ENCODE measurements around the gene BLMH.

The BLMH gene

GRCh38 chr17:30302241-30302640, 10.5 kb upstream of the BLMH start:
- no peak for DNase-seq

GRCh38 chr17:30300818-30301217, 9.1 kb upstream of the BLMH start:
- no peak for DNase-seq

- no peak for DNase-seq
Measured at GRCh38 chr17:30299000-30299399, 7.3 kb upstream of the BLMH start.

GRCh38 chr17:30297715-30298114, 6.0 kb upstream of the BLMH start:
- DNase-seq = no peak

- no peak for DNase-seq
Measured at GRCh38 chr17:30296499-30297080, 4.8 kb upstream of the BLMH start.

GRCh38 chr17:30292286-30292858, 628 bp upstream of the BLMH start:
- DNase-seq = peak in 1 of 2 experiments; percentile 20

- DNase-seq = peak; percentile 42 to 81
Measured at GRCh38 chr17:30290696-30291542, 825 bp downstream of the BLMH start.

- DNase-seq = no peak
Measured at GRCh38 chr17:30290077-30290476, 1.7 kb downstream of the BLMH start.

- no peak for DNase-seq
Measured at GRCh38 chr17:30279156-30279555, 12.6 kb downstream of the BLMH start.

GRCh38 chr17:30278032-30278431, 13.7 kb downstream of the BLMH start:
- peak; percentile 43 to 62 for DNase-seq

GRCh38 chr17:30275911-30276310, 15.8 kb downstream of the BLMH start:
- DNase-seq = no peak

- no peak for DNase-seq
Measured at GRCh38 chr17:30274887-30275286, 16.9 kb downstream of the BLMH start.

- DNase-seq = no peak
Measured at GRCh38 chr17:30273373-30273772, 18.4 kb downstream of the BLMH start.

- no peak for DNase-seq
Measured at GRCh38 chr17:30271102-30271501, 20.6 kb downstream of the BLMH start.

- DNase-seq = no peak
Measured at GRCh38 chr17:30267625-30268024, 24.1 kb downstream of the BLMH start.

GRCh38 chr17:30263552-30264333, 28.0 kb downstream of the BLMH start:
- no peak for DNase-seq

- no peak for DNase-seq
Measured at GRCh38 chr17:30256756-30257506, 34.8 kb downstream of the BLMH start.

GRCh38 chr17:30254150-30254549, 37.6 kb downstream of the BLMH start:
- no peak for DNase-seq

GRCh38 chr17:30253312-30253711, 38.4 kb downstream of the BLMH start:
- DNase-seq = no peak

- no peak for DNase-seq
Measured at GRCh38 chr17:30251931-30252330, 39.8 kb downstream of the BLMH start.

GRCh38 chr17:30249460-30249859, 42.3 kb downstream of the BLMH start:
- DNase-seq = no peak

- DNase-seq = no peak
Measured at GRCh38 chr17:30248786-30249185, 43.0 kb downstream of the BLMH start.

- DNase-seq = no peak
Measured at GRCh38 chr17:30246460-30246859, 45.3 kb downstream of the BLMH start.

Data from NCI-H526 (cell line).